GM12891 (cell line): Measurements from ENCODE around the gene RPUSD1.

Experiments used
- POLR2A ChIP-seq: IDR thresholded peaks from 2 replicates; pipeline ENCODE4 v1.6.1; 2011; ENCODE audit warnings: low read depth, low read length, control low read depth
- POLR2AphosphoS5 ChIP-seq: IDR thresholded peaks from 2 replicates; pipeline ENCODE4 v1.6.1; 2011; ENCODE audit warnings: low read depth, low read length, control low read depth
- SPI1 ChIP-seq: IDR thresholded peaks from 2 replicates; pipeline ENCODE4 v1.6.1; 2011; ENCODE audit warnings: low read depth, low read length, control low read depth
- TAF1 ChIP-seq: IDR thresholded peaks from 2 replicates; pipeline ENCODE4 v1.6.1; 2011; ENCODE audit warnings: low read depth, low read length, control low read depth

DNA sequence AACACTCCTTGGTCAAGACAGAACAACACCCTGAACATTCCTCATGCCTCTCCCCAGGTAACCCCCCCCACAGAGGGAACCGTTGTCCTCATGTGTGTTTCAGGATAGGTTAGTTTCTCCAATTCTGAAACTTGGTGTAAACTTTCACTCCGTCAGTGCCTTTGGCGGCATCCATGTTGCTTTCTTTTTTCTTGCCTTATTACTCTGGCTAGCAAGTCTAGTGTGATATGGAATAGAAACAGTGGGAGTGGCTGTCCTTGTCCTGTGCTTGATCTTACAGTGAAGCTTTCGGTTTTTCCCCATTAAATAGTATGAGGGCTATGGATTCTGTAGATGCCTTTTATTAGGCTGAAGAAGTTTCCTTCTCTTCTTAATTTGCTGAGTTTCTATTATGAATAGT, 48.0 kb upstream of the RPUSD1 start:
- TF ChIP-seq POLR2AphosphoS5 (no peak), TAF1 (no peak), POLR2A (no peak), SPI1 (no peak)
